IMR-90 (cell line): ENCODE data around the gene ELAVL1. TPM values are rescaled to one million over a fixed set of nuclear protein-coding genes. Genes with fewer than 3 reads are reported as not detected.

Experiments
- ATAC-seq: fragments of 200-7000 bp; cut with Tn5 transposase; 2 replicates; pipeline ENCODE4 v1.9.1; 2020; ENCODE audit warnings: low read depth, mild to moderate bottlenecking, moderate library complexity
- BruUV-seq: library from RNA; stranded (reverse); fragments of 400-500 nt; replicated peaks from 2 replicates; lab custom pipeline; 2021; lab: Mats Ljungman, UMichigan
- CTCF ChIA-PET: fragments of 300-600 bp; formaldehyde crosslinking; extraction: SDS; loops from one replicate; lab custom pipeline; 2021; ENCODE audit warnings: antibody characterized with exemption; lab: Yijun Ruan, JAX
- POLR2A ChIA-PET: fragments of 300-600 bp; sonication (Branson Sonifier 250); formaldehyde crosslinking; loops from one replicate; lab custom pipeline; 2022; ENCODE audit warnings: antibody characterized with exemption; ENCODE audit not compliant: unreplicated experiment; lab: Charles Lee
- DNase-seq: peaks from one replicate; pipeline ENCODE4 v3.0.0; 2013
- H2AFZ ChIP-seq: replicated peaks from 2 replicates; pipeline ENCODE3; 2013; ENCODE audit warnings: low read length, mild to moderate bottlenecking; ENCODE audit not compliant: poor library complexity
- H2AK5ac ChIP-seq: 2 replicates; pipeline ENCODE4 v1.6.1; 2013; ENCODE audit warnings: low read depth, low read length, inconsistent platforms
- H2AK9ac ChIP-seq: replicated peaks from 2 replicates; pipeline ENCODE3; 2013; ENCODE audit warnings: mild to moderate bottlenecking, low read depth, low read length, moderate library complexity; ENCODE audit not compliant: poor library complexity
- H2BK120ac ChIP-seq: 2 replicates; pipeline ENCODE4 v1.6.1; 2013; ENCODE audit warnings: low read depth, low read length, inconsistent platforms
- H2BK15ac ChIP-seq: 3 replicates; pipeline ENCODE4 v1.6.1; 2013; ENCODE audit warnings: low read depth, low read length, inconsistent platforms
- H2BK20ac ChIP-seq: 2 replicates; pipeline ENCODE4 v1.6.1; 2013; ENCODE audit warnings: low read depth, mild to moderate bottlenecking, inconsistent platforms, low read length, moderate library complexity
- H2BK5ac ChIP-seq: 2 replicates; pipeline ENCODE4 v1.6.1; 2013; ENCODE audit warnings: mild to moderate bottlenecking, low read depth, low read length, inconsistent platforms; ENCODE audit not compliant: poor library complexity, severe bottlenecking
- H3K14ac ChIP-seq: replicated peaks from 2 replicates; pipeline ENCODE4 v1.6.1; 2013; ENCODE audit warnings: low read depth, low read length, inconsistent platforms
- H3K18ac ChIP-seq: 2 replicates; pipeline ENCODE4 v1.6.1; 2013; ENCODE audit warnings: low read depth, low read length, control low read depth
- H3K23ac ChIP-seq: 2 replicates; pipeline ENCODE4 v1.6.1; 2013; ENCODE audit warnings: low read depth, low read length, inconsistent platforms
- H3K27ac ChIP-seq: 2 replicates; pipeline ENCODE4 v1.5.1; 2013; ENCODE audit warnings: mild to moderate bottlenecking, control low read depth, low read length; ENCODE audit not compliant: insufficient read depth
- H3K27me3 ChIP-seq: 2 replicates; pipeline ENCODE4 v1.6.1; 2013; ENCODE audit warnings: low read length; ENCODE audit not compliant: control insufficient read depth, insufficient read depth
- H3K36me3 ChIP-seq: 2 replicates; pipeline ENCODE4 v1.6.1; 2013; ENCODE audit warnings: low read length, mixed read lengths; ENCODE audit not compliant: control insufficient read depth, insufficient read depth
- H3K4ac ChIP-seq: 2 replicates; pipeline ENCODE4 v1.6.1; 2013; ENCODE audit warnings: low read depth, low read length, inconsistent platforms
- H3K4me1 ChIP-seq: 2 replicates; pipeline ENCODE4 v1.6.1; 2013; ENCODE audit warnings: low read length, mixed read lengths; ENCODE audit not compliant: control insufficient read depth, insufficient read depth
- H3K4me2 ChIP-seq: 2 replicates; pipeline ENCODE4 v1.6.1; 2013; ENCODE audit warnings: low read depth, mild to moderate bottlenecking, control low read depth, low read length, moderate library complexity
- H3K4me3 ChIP-seq: 2 replicates; pipeline ENCODE4 v1.5.1; 2013; ENCODE audit warnings: low read depth, mild to moderate bottlenecking, control low read depth, low read length, moderate library complexity; ENCODE audit not compliant: insufficient read depth
- H3K56ac ChIP-seq: 2 replicates; pipeline ENCODE4 v1.6.1; 2013; ENCODE audit warnings: low read length, inconsistent platforms; ENCODE audit not compliant: insufficient read depth; ENCODE audit errors: extremely low read depth
- H3K79me1 ChIP-seq, 2 experiments: 2 replicates each; pipeline ENCODE4 v1.6.1; 2013; ENCODE audit warnings: low read length in 2 of 2, inconsistent platforms in 1 of 2, low read depth in 1 of 2
- H3K9ac ChIP-seq: 2 replicates; pipeline ENCODE4 v1.6.1; 2013; ENCODE audit warnings: low read depth, low read length, control low read depth
- H3K9me1 ChIP-seq: 2 replicates; pipeline ENCODE4 v1.6.1; 2013; ENCODE audit warnings: low read length, inconsistent platforms; ENCODE audit not compliant: insufficient read depth
- H3K9me3 ChIP-seq: 2 replicates; pipeline ENCODE4 v1.6.1; 2013; ENCODE audit warnings: low read length; ENCODE audit not compliant: control insufficient read depth, insufficient read depth
- H4K20me1 ChIP-seq: 2 replicates; pipeline ENCODE4 v1.6.1; 2013; ENCODE audit warnings: low read length, inconsistent platforms; ENCODE audit not compliant: insufficient read depth
- H4K5ac ChIP-seq: 2 replicates; pipeline ENCODE4 v1.6.1; 2013; ENCODE audit warnings: mild to moderate bottlenecking, low read depth, low read length, control low read depth
- H4K8ac ChIP-seq, 2 experiments: 2 replicates each; pipeline ENCODE4 v1.6.1; 2013; ENCODE audit warnings: low read depth in 2 of 2, low read length in 2 of 2, control low read depth in 1 of 2, inconsistent platforms in 1 of 2
- H4K91ac ChIP-seq: 2 replicates; pipeline ENCODE4 v1.6.1; 2013; ENCODE audit warnings: low read depth, low read length, inconsistent platforms; ENCODE audit not compliant: insufficient read depth
- BHLHE40 ChIP-seq: fragments of 150-350 bp; IDR thresholded peaks from 2 replicates; pipeline ENCODE4 v1.6.1; 2016; ENCODE audit warnings: mild to moderate bottlenecking, low read depth, low read length
- CEBPB ChIP-seq: IDR thresholded peaks from 2 replicates; pipeline ENCODE4 v1.6.1; 2012; ENCODE audit warnings: low read depth, low read length, improper control_type of control experiment
- MAFK ChIP-seq: IDR thresholded peaks from 2 replicates; pipeline ENCODE4 v1.6.1; 2012; ENCODE audit warnings: low read depth, low read length, improper control_type of control experiment
- NFE2L2 ChIP-seq: fragments of 150-350 bp; IDR thresholded peaks from 2 replicates; pipeline ENCODE4 v1.6.1; 2016; ENCODE audit warnings: low read depth, mild to moderate bottlenecking, low read length
- POLR2A ChIP-seq: IDR thresholded peaks from 2 replicates; pipeline ENCODE4 v1.6.1; 2012; ENCODE audit warnings: mild to moderate bottlenecking, low read depth, low read length
- RCOR1 ChIP-seq: IDR thresholded peaks from 2 replicates; pipeline ENCODE4 v1.6.1; 2012; ENCODE audit warnings: mild to moderate bottlenecking, low read length, improper control_type of control experiment; ENCODE audit not compliant: insufficient replicate concordance
- USF2 ChIP-seq: fragments of 150-350 bp; IDR thresholded peaks from 2 replicates; pipeline ENCODE4 v1.6.1; 2017; ENCODE audit warnings: mild to moderate bottlenecking, antibody characterized with exemption, low read length, low read depth
- WGBS, 2 experiments: methylation state at CpG; one replicate each; pipeline versions ENCODE4 v1.1.5 to v1.1.7; 2013; ENCODE audit warnings: missing lambda C conversion rate in 2 of 2; ENCODE audit not compliant: insufficient read length in 1 of 2; ENCODE audit errors: extremely low coverage in 2 of 2; 5-methylcytosine and 5-hydroxymethylcytosine counted together
- dilution Hi-C: fragments of 300-500 bp; cut with HindIII; formaldehyde crosslinking; loops from one replicate; pipeline ENCODE4 v1.14.3; 2018; ENCODE audit warnings: low sequenced_read_pairs; ENCODE audit not compliant: unreplicated experiment
- in situ Hi-C: fragments of 300-500 bp; cut with MboI; formaldehyde crosslinking; loops from 3 replicates; pipeline ENCODE4 v1.14.3; 2019; ENCODE audit warnings: low sequenced_read_pairs, inconsistent platforms, mixed read lengths
- intact Hi-C: fragments of 100-400 bp; cut with micrococcal nuclease; formaldehyde crosslinking; loops from 2 replicates; pipeline ENCODE4 v1.10.0; 2022
- polyA plus RNA-seq, 3 experiments: library from polyadenylated mRNA; depleted of rRNA; stranded (reverse); fragments of >200 nt; gene quantifications; 2 replicates each; pipeline ENCODE4 v1.2.3, GENCODE V29; 2012; ENCODE audit warnings: low replicate concordance in 1 of 3
- total RNA-seq: library from RNA; depleted of rRNA; stranded (reverse); fragments of >200 nt; gene quantifications from 2 replicates; pipeline ENCODE4 v1.2.3, GENCODE V29; 2012

The ELAVL1 gene
- total and polyA plus RNA-seq, 2 of the 4 experiments (the other 2 are of a cell fraction), result 55.6 to 59.0 TPM

- dilution Hi-C loops, result no loop called here
- Histone ChIP-seq H3K4me1 (no peaks in the 10 kb centered on the region), H3K18ac (no peak overlapping the region), H3K23ac (no peak overlapping the region), H2BK120ac (no peak overlapping the region), H3K14ac (no peak overlapping the region), H2AK5ac (no peak overlapping the region), H3K9ac (no peak overlapping the region), H2AK9ac (no peak overlapping the region), H3K4me2 (no peak overlapping the region), H2BK5ac (no peak overlapping the region), H4K91ac (no peak overlapping the region), H3K4ac (no peak overlapping the region), H3K27me3 (peaks cover 6% of the 10 kb centered on the region; the same call in 1 of the 2 replicates), H4K20me1 (no peaks in the 10 kb centered on the region), H4K5ac (no peak overlapping the region), H3K9me3 (no peaks in the 10 kb centered on the region), H2AFZ (no peak overlapping the region), H2BK15ac (no peak overlapping the region), H3K56ac (no peak overlapping the region), H3K79me1 (no peaks in the 10 kb centered on the region), H2BK20ac (no peak overlapping the region), H3K36me3 (no peaks in the 10 kb centered on the region), H3K27ac (no peak overlapping the region), H4K8ac (no peak overlapping the region), H3K4me3 (no peak overlapping the region), H3K9me1 (no peaks in the 10 kb centered on the region)
- in situ Hi-C loops, result no loop called here
- BruUV-seq, result no TSS peak
- no peak for DNase-seq
- 63% methylated on average over 3 of the region's 10 CpGs; no CpG with 5 or more reads in 1 of the 2 experiments for WGBS, 2 experiments
- ATAC-seq, result no peak
- TF ChIP-seq CEBPB (no peak), MAFK (no peak), USF2 (no peak), NFE2L2 (no peak), BHLHE40 (no peak), POLR2A (no peak), RCOR1 (no peak)
- intact Hi-C loops, result no loop called here
- ChIA-PET CTCF (no interaction called here), POLR2A (no interaction called here)
Measured at GRCh38 chr19:8044018-8044417, 38.6 kb upstream of the ELAVL1 start.
